H1 (cell line): ENCODE results near the gene PLTP. TPM values are rescaled to one million over a fixed set of nuclear protein-coding genes. Genes with fewer than 3 reads are reported as not detected.

Source experiments
- CTCF ChIA-PET: fragments of 300-600 bp; sonication (Branson Sonifier 250); formaldehyde crosslinking; loops from one replicate; lab custom pipeline; 2021; ENCODE audit not compliant: partially characterized antibody; lab: Charles Lee
- POLR2A ChIA-PET: fragments of 300-600 bp; sonication (Branson Sonifier 250); formaldehyde crosslinking; loops from one replicate; lab custom pipeline; 2021; ENCODE audit warnings: inconsistent platforms; ENCODE audit not compliant: partially characterized antibody; lab: Charles Lee
- DNase-seq, 2 experiments: peaks; one replicate each; pipeline versions ENCODE4 v3.0.0 to v3.0.0-alpha.2; 2010 to 2022; ENCODE audit warnings: low spot score in 2 of 2, low read depth in 1 of 2, mixed read lengths in 1 of 2
- FAIRE-seq: peaks from 2 replicates; lab custom pipeline; 2011; peaks lifted over from hg19 to GRCh38; lab: Jason Lieb, UNC
- H2AFZ ChIP-seq: 2 replicates; pipeline ENCODE4 v1.8.1; 2012; ENCODE audit warnings: low read length, inconsistent platforms
- H2AK5ac ChIP-seq: 2 replicates; pipeline ENCODE4 v1.6.1; 2013; ENCODE audit warnings: low read depth, low read length
- H2BK120ac ChIP-seq: replicated peaks from 2 replicates; pipeline ENCODE3; 2013; ENCODE audit warnings: low read depth, low read length, inconsistent platforms
- H2BK12ac ChIP-seq: 2 replicates; pipeline ENCODE4 v1.6.1; 2013; ENCODE audit warnings: low read depth, low read length
- H2BK15ac ChIP-seq: 2 replicates; pipeline ENCODE4 v1.6.1; 2013; ENCODE audit warnings: low read length
- H2BK20ac ChIP-seq: 2 replicates; pipeline ENCODE4 v1.6.1; 2013; ENCODE audit warnings: low read length
- H2BK5ac ChIP-seq: 2 replicates; pipeline ENCODE4 v1.6.1; 2013; ENCODE audit warnings: low read depth, low read length
- H3K14ac ChIP-seq: 2 replicates; pipeline ENCODE4 v1.6.1; 2013; ENCODE audit warnings: inconsistent platforms; ENCODE audit not compliant: insufficient read length
- H3K18ac ChIP-seq: 2 replicates; pipeline ENCODE4 v1.6.1; 2013; ENCODE audit warnings: low read length; ENCODE audit errors: extremely low read depth
- H3K23ac ChIP-seq: 2 replicates; pipeline ENCODE4 v1.6.1; 2013; ENCODE audit warnings: inconsistent platforms; ENCODE audit not compliant: insufficient read length
- H3K23me2 ChIP-seq: 2 replicates; pipeline ENCODE4 v1.6.1; 2013; ENCODE audit warnings: low read depth, low read length
- H3K27ac ChIP-seq: 2 replicates; pipeline ENCODE4 v1.6.1; 2011; ENCODE audit warnings: low read depth, low read length, inconsistent platforms
- H3K27me3 ChIP-seq, 4 experiments: replicated peaks in 1 of 4; 1 replicate in 1 of 4; 2 replicates in 3 of 4; pipeline versions ENCODE4 v1.6.1 to v1.8.1; 2011 to 2013; ENCODE audit warnings: low read length in 3 of 4, mild to moderate bottlenecking in 3 of 4, inconsistent platforms in 2 of 4, mixed read lengths in 2 of 4, moderate library complexity in 1 of 4; ENCODE audit not compliant: control insufficient read depth in 3 of 4, insufficient read depth in 3 of 4; ENCODE audit errors: extremely low read depth in 1 of 4
- H3K36me3 ChIP-seq, 4 experiments: 2 replicates each; pipeline versions ENCODE4 v1.6.1 to v1.8.1; 2011 to 2013; ENCODE audit warnings: mild to moderate bottlenecking in 4 of 4, low read length in 3 of 4, moderate library complexity in 2 of 4, control low read depth in 1 of 4, inconsistent platforms in 1 of 4; ENCODE audit not compliant: insufficient read depth in 4 of 4, control insufficient read depth in 2 of 4
- H3K4ac ChIP-seq: replicated peaks from 2 replicates; pipeline ENCODE3; 2013; ENCODE audit warnings: low read length, low read depth, mixed read lengths, inconsistent platforms; ENCODE audit not compliant: insufficient read length
- H3K4me1 ChIP-seq, 4 experiments: replicated peaks in 1 of 4; 1 replicate in 1 of 4; 2 replicates in 3 of 4; pipeline versions ENCODE4 v1.6.1 to v1.8.1; 2011 to 2013; ENCODE audit warnings: low read length in 3 of 4, inconsistent platforms in 2 of 4, mixed read lengths in 1 of 4; ENCODE audit not compliant: insufficient read depth in 4 of 4, control insufficient read depth in 3 of 4
- H3K4me2 ChIP-seq, 2 experiments: 2 replicates each; pipeline versions ENCODE4 v1.6.1 to v1.8.1; 2011 to 2013; ENCODE audit warnings: low read depth in 2 of 2, low read length in 2 of 2, control low read depth in 1 of 2, inconsistent platforms in 1 of 2, mild to moderate bottlenecking in 1 of 2; ENCODE audit not compliant: insufficient read depth in 1 of 2
- H3K4me3 ChIP-seq, 4 experiments: fragments of 200-600, 300-600 bp in 1 of 4; sonication (generic), shearing (Covaris generic), sonication (Bioruptor Twin) in 1 of 4; 2 replicates each; pipeline versions ENCODE4 v1.5.1 to v1.8.1; 2011 to 2016; ENCODE audit warnings: low read length in 4 of 4, low read depth in 3 of 4, control low read depth in 2 of 4, inconsistent platforms in 2 of 4, mild to moderate bottlenecking in 2 of 4, mixed read lengths in 1 of 4, moderate library complexity in 1 of 4; ENCODE audit not compliant: insufficient read depth in 2 of 4; ENCODE audit errors: extremely low read depth in 1 of 4
- H3K56ac ChIP-seq: replicated peaks from 2 replicates; pipeline ENCODE3; 2013; ENCODE audit warnings: low read depth, mild to moderate bottlenecking, mixed read lengths, low read length, inconsistent platforms; ENCODE audit not compliant: insufficient read length
- H3K79me1 ChIP-seq: 2 replicates; pipeline ENCODE4 v1.6.1; 2013; ENCODE audit warnings: low read depth, low read length, control low read depth
- H3K79me2 ChIP-seq, 2 experiments: 2 replicates each; pipeline versions ENCODE4 v1.6.1 to v1.8.1; 2012 to 2013; ENCODE audit warnings: low read length in 2 of 2, mild to moderate bottlenecking in 2 of 2, inconsistent platforms in 1 of 2; ENCODE audit not compliant: insufficient read depth in 2 of 2, control insufficient read depth in 1 of 2
- H3K9ac ChIP-seq, 4 experiments: replicated peaks in 1 of 4; 1 replicate in 1 of 4; 2 replicates in 3 of 4; pipeline versions ENCODE4 v1.6.1 to v1.8.1; 2011 to 2013; ENCODE audit warnings: low read depth in 3 of 4, low read length in 3 of 4, control low read depth in 2 of 4, mild to moderate bottlenecking in 2 of 4, moderate library complexity in 2 of 4, inconsistent platforms in 1 of 4; ENCODE audit errors: extremely low read depth in 1 of 4
- H3K9me3 ChIP-seq, 2 experiments: 2 replicates each; pipeline versions ENCODE4 v1.6.1 to v1.8.1; 2012 to 2013; ENCODE audit warnings: mild to moderate bottlenecking in 2 of 2, moderate library complexity in 2 of 2, control low read depth in 1 of 2, inconsistent platforms in 1 of 2, low read depth in 1 of 2, low read length in 1 of 2, mixed read lengths in 1 of 2; ENCODE audit not compliant: insufficient read depth in 2 of 2
- H4K20me1 ChIP-seq, 2 experiments: replicated peaks in 1 of 2; 2 replicates each; pipeline versions ENCODE3 to v1.8.1; 2011 to 2013; ENCODE audit warnings: inconsistent platforms in 2 of 2, low read length in 2 of 2, mild to moderate bottlenecking in 1 of 2; ENCODE audit not compliant: insufficient read depth in 2 of 2, control insufficient read depth in 1 of 2
- H4K5ac ChIP-seq: 2 replicates; pipeline ENCODE4 v1.6.1; 2013; ENCODE audit warnings: low read length, low read depth, mixed read lengths, inconsistent platforms; ENCODE audit not compliant: insufficient read length
- H4K8ac ChIP-seq: 2 replicates; pipeline ENCODE4 v1.8.0; 2013; ENCODE audit warnings: mild to moderate bottlenecking, moderate library complexity, low read length, inconsistent platforms; ENCODE audit not compliant: insufficient read depth; ENCODE audit errors: extremely low read depth
- H4K91ac ChIP-seq: replicated peaks from 2 replicates; pipeline ENCODE3; 2013; ENCODE audit warnings: low read length, mixed read lengths, inconsistent platforms; ENCODE audit not compliant: insufficient read length
- ATF2 ChIP-seq: IDR thresholded peaks from 2 replicates; pipeline ENCODE4 v1.6.1; 2012; ENCODE audit warnings: low read length, inconsistent platforms
- BACH1 ChIP-seq: IDR thresholded peaks from 2 replicates; pipeline ENCODE4 v1.6.1; 2012; ENCODE audit warnings: low read length, improper control_type of control experiment
- BRCA1 ChIP-seq: IDR thresholded peaks from 2 replicates; pipeline ENCODE4 v1.6.1; 2012; ENCODE audit warnings: low read depth, low read length, improper control_type of control experiment
- EP300 ChIP-seq, 2 experiments: IDR thresholded peaks; 1 replicate in 1 of 2; 2 replicates in 1 of 2; pipeline ENCODE4 v1.6.1; 2011 to 2012; ENCODE audit warnings: low read depth in 2 of 2, low read length in 2 of 2, mild to moderate bottlenecking in 2 of 2, borderline replicate concordance in 1 of 2, inconsistent platforms in 1 of 2, moderate library complexity in 1 of 2
- FOSL1 ChIP-seq: IDR thresholded peaks from 2 replicates; pipeline ENCODE4 v1.6.1; 2011; ENCODE audit warnings: mild to moderate bottlenecking, low read depth, low read length, moderate library complexity; ENCODE audit not compliant: insufficient read depth
- HDAC6 ChIP-seq: IDR thresholded peaks from one replicate; pipeline ENCODE4 v1.7.1; 2012; ENCODE audit warnings: low read depth, mild to moderate bottlenecking, inconsistent platforms, low read length, moderate library complexity
- MAFK ChIP-seq: IDR thresholded peaks from 2 replicates; pipeline ENCODE4 v1.6.1; 2012; ENCODE audit warnings: low read depth, mild to moderate bottlenecking, improper control_type of control experiment, low read length
- NANOG ChIP-seq: IDR thresholded peaks from 2 replicates; pipeline ENCODE4 v1.6.1; 2011; ENCODE audit warnings: low read length, low read depth, mild to moderate bottlenecking, inconsistent platforms; ENCODE audit not compliant: insufficient read depth, poor library complexity, severe bottlenecking
- SP4 ChIP-seq: IDR thresholded peaks from 2 replicates; pipeline ENCODE4 v1.6.1; 2012; ENCODE audit warnings: low read length, inconsistent platforms
- SRF ChIP-seq: IDR thresholded peaks from 2 replicates; pipeline ENCODE4 v1.6.1; 2011; ENCODE audit warnings: mild to moderate bottlenecking, low read depth, low read length, moderate library complexity
- TBP ChIP-seq: IDR thresholded peaks from 2 replicates; pipeline ENCODE4 v1.6.1; 2011; ENCODE audit warnings: low read depth, low read length, improper control_type of control experiment
- TEAD4 ChIP-seq: IDR thresholded peaks from 2 replicates; pipeline ENCODE4 v1.6.1; 2012; ENCODE audit warnings: low read depth, low read length, inconsistent platforms, mixed read lengths
- ZNF274 ChIP-seq: IDR thresholded peaks from 2 replicates; pipeline ENCODE4 v1.7.0; 2012; ENCODE audit warnings: low read length, borderline replicate concordance; ENCODE audit errors: extremely low read depth
- WGBS, 2 experiments: shearing (Covaris generic) in 1 of 2; methylation state at CpG; one replicate each; pipeline versions ENCODE4 v1.1.6 to v1.1.7; 2013 to 2015; ENCODE audit warnings: low lambda C conversion rate in 2 of 2, mixed read lengths in 2 of 2, inconsistent platforms in 1 of 2, low coverage in 1 of 2, missing lambda C conversion rate in 1 of 2; ENCODE audit not compliant: insufficient replicate concordance in 2 of 2, insufficient coverage in 1 of 2, insufficient read length in 1 of 2; ENCODE audit errors: extremely low coverage in 1 of 2, missing lambda C conversion rate in 1 of 2; 5-methylcytosine and 5-hydroxymethylcytosine counted together
- polyA plus RNA-seq, 7 experiments: library from polyadenylated mRNA; depleted of rRNA in 3 of 7; stranded (reverse) in 5 of 7; unstranded in 2 of 7; fragments of >200 nt in 5 of 7; fragments of 200-250 nt in 2 of 7; gene quantifications; 1 replicate in 5 of 7; 2 replicates in 1 of 7; 4 replicates in 1 of 7; pipeline versions ENCODE4 v1.2.1 to v1.2.3, GENCODE V29; 2011 to 2013; ENCODE audit warnings: missing spikeins in 2 of 7, mixed read lengths in 2 of 7
- total RNA-seq: library from RNA; stranded (reverse); fragmentation: NEBNext Ultra II Directional; extraction: Animal tissue kit (Norgen Biotek cat#: 25700); gene quantifications from 2 replicates; pipeline ENCODE4 v1.2.1, GENCODE V29; 2021

Gene PLTP
- total and polyA plus RNA-seq, 2 of the 8 experiments (the other 6 are each of a cell fraction or from before 2014, with no cell fraction given): 120 to 194 TPM

GRCh38 chr20:45926731-45927070, 14.7 kb upstream of the PLTP start:
- H3K9ac ChIP-seq: no peak overlapping the region
- no peaks in the 10 kb centered on the region for H3K36me3 ChIP-seq
- no peak overlapping the region for H3K4me2 ChIP-seq
- no peak overlapping the region for H2BK15ac ChIP-seq
- peaks cover 3 to 5% (median 4%) of the 10 kb centered on the region in 4 experiments; a peak in 4 of 7 replicates for H3K4me1 ChIP-seq
- ChIA-PET CTCF (interaction anchor here (0.7 to 2.4 kb wide), 3 partner anchors 10 to 60 kb away, joined by 3 to 10 read pairs (median 4); no protein-coding TSS in a partner anchor), POLR2A (interaction anchor here (0.9 to 18.4 kb wide), 8 partner anchors 6 to 36 kb away, joined by 3 to 283 read pairs (median 13); partner anchors contain the start of genes CTSA, NEURL2, PCIF1 and PLTP)
- no peak overlapping the region for H3K4me3 ChIP-seq
- DNase-seq: no peak
- H2BK12ac ChIP-seq: no peak overlapping the region
- no peak overlapping the region for H3K27ac ChIP-seq
- H4K91ac ChIP-seq: no peak overlapping the region
- no peaks in the 10 kb centered on the region for H3K79me1 ChIP-seq
- H2AK5ac ChIP-seq: no peak overlapping the region
- H4K8ac ChIP-seq: no peak overlapping the region
- H3K9me3 ChIP-seq: no peaks in the 10 kb centered on the region
- H3K27me3 ChIP-seq: no peaks in the 10 kb centered on the region
- no peak for FAIRE-seq
- no peak overlapping the region for H3K56ac ChIP-seq
- H3K23me2 ChIP-seq: no peaks in the 10 kb centered on the region
- no peak overlapping the region for H2AFZ ChIP-seq
- H2BK5ac ChIP-seq: no peak overlapping the region
- no peak overlapping the region for H3K4ac ChIP-seq
- no peaks in the 10 kb centered on the region for H3K79me2 ChIP-seq
- no peak overlapping the region for H3K18ac ChIP-seq
- H2BK120ac ChIP-seq: no peak overlapping the region
- H3K23ac ChIP-seq: no peak overlapping the region
- H2BK20ac ChIP-seq: no peak overlapping the region
- no peak overlapping the region for H4K5ac ChIP-seq
- 81% methylated on average over 2 of the region's 2 CpGs; no CpG with 5 or more reads in 1 of the 2 experiments for WGBS, 2 experiments
- H3K14ac ChIP-seq: no peak overlapping the region
- H4K20me1 ChIP-seq: no peaks in the 10 kb centered on the region
- TF ChIP-seq TBP (no peak), FOSL1 (no peak), HDAC6 (no peak), SP4 (no peak), ZNF274 (no peak), SRF (no peak), NANOG (no peak), EP300 (IDR thresholded peaks at IDR 0.05; ENCODE audit: borderline replicate concordance in 1 of 2, low read depth in 2 of 2, low read length in 2 of 2) (no peak), BRCA1 (no peak), BACH1 (no peak), ATF2 (no peak), MAFK (no peak), TEAD4 (no peak)
